GM19467 (cell line): Measurements from ENCODE around the gene APBB2.
"Not testable (repeated sequence)": the region's sequence is repeated elsewhere in the genome, so short reads cannot be mapped to it uniquely, and the experiment has no call there.

Experiments
- ATAC-seq: cut with Tn5 transposase; IDR thresholded peaks from one replicate; pipeline ENCODE4 v1.9.1; 2021; ENCODE audit warnings: mild to moderate bottlenecking, moderate library complexity; ENCODE audit not compliant: unreplicated experiment

Gene APBB2

DNA sequence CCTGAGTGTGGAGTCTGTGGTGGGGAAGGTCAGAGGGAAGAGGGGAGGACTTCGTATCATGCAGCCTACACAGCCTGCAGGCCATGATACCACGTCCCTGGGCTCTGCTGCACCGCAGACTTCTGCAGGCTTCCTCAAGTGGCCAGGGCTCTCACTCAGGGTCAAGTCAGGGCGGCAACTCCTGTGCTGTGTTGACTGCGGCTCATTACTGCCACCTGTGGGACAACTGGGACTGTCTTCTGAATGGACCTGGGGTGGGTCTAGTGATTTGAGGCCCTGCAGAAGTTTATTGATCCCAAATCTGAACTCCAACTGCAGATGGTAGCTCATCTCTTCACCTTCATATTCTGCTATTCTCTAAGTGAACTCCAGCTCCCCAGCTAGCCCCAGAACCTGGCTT is 297.5 kb downstream of the APBB2 start:
- peak; percentile 79 for ATAC-seq

DNA sequence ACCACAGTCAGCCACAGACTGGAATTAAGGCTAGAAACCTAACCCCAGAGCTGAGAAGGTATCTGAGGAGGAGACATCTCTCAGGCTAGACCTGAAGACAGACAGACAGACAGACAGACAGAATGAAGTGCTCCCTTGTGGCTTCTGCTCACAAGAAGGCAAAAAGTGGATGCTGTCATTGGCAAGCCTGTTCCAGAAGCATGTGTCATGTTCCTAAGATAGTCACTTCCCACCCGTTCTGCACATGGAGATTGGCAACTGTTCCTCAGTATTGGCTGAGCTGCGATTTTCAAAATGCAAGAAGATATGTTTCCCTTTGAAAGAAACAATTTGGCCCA is 298.2 kb downstream of the APBB2 start:
- ATAC-seq: no peak

DNA sequence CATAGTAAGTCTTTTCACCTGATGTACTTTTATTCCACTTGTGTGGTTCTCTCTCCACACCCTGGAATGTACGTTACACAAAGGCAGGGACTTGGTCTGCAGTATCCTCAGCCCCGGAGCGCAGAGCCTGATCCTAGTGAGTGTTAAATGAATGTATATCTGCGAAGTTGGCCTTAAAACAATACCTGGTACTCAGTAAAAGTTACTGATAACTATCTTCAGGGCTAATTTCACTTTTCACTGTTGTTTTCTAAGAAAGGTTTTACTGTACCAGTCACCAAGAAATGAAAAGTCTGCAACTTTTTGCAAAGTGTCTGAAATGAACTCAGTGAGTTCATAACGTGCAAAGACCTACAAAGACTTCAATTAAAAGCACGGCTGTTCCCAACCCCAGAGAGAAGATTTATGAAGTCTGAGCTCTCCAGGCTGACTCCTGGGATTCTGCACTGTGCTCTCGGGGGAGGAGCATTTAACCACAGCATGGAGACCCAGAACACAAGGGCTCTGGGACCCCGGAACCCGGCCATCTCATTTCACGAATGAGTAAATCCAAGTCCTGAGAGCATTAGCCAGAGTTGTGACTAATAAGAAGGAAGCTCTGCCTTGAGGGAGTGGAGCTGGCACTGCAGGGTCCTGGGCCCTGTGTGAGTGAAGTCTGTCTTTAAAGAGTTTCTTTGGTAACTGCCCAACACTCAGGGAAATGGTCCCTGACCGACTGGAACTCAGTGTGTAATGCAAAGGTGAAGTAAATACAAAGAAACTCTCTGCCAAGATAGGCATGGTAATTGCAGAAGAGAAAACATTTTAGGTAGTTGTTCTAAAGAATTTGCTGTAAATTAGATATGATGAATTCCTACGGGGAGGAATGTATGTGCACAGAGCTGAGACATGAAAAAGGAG is 298.8 kb downstream of the APBB2 start:
- ATAC-seq: no peak

DNA sequence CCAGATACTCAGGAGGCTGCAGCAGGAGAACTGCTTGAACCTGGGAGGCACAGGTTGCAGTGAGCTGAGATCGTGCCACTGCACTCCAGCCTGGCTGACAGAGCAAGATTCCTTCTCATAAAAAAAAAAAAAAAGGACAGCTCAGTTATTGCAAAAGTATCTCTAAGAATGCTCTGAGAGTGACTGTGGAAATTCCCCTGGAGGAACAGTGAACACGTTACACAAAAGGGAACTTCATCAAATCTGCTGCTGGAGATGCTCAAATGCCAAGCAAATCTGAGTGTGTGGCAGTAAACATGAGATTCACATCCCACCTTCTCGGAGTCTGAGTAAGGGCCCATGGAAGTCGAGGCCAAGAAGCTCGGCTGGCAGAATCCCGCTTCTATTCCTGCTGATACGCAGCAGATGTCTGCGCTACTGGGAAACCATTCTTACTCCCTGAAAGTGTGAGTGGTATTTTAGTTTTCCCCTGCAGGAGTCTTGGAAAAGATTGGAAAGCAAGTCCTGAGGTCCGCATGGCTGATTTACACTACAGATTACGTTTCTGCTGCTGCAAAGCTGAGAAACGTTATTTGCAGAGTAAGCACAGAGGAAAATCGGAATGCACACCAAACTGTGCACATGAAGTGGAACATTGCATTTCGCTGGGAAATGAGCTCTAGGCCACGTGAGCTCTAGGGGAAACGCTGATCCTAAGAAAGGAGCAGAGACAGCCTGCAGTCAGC is 301.7 kb downstream of the APBB2 start:
- no peak for ATAC-seq

DNA sequence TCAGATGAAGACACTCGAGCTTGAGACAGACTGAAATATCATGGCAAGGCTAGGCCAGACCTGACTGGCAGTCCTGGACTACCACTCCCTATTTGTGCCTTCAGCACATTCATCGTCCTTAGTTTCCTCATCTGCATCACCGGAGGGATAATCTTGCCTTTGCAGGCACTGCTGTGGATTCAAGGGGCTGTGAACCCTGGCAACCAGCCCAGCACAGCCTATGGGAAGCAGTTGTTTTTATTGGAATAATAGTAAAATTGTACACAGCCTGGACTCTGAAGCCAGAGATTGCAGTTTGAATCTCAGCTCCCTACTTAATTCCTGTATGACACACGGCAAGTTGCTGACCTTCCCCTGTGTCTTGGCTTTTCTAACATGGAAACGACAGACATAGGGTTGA is 303.6 kb downstream of the APBB2 start:
- ATAC-seq: no peak

DNA sequence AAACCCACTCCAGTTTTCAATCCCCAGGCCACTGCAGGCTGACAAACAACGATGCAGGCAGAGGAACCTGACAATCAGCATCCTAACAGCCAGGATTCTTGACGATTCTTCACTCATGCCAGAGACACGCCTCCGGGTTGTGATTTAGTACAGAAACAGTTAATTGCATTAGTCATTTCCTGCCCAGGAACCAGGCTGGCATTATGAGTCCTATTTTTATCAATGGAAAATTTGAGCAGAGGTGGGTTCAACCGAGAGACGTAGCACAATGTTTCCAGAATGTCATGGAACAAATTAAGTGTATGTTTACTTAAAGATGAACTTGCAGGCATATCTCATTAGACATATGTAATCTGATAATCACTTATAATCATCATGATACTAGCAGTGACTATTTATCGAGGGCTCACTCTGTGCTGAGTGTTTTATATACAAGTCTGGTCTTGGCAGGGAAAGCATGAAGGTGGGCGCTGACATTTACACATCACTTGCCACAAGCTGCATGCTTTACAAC is 304.9 kb downstream of the APBB2 start:
- ATAC-seq: no peak

DNA sequence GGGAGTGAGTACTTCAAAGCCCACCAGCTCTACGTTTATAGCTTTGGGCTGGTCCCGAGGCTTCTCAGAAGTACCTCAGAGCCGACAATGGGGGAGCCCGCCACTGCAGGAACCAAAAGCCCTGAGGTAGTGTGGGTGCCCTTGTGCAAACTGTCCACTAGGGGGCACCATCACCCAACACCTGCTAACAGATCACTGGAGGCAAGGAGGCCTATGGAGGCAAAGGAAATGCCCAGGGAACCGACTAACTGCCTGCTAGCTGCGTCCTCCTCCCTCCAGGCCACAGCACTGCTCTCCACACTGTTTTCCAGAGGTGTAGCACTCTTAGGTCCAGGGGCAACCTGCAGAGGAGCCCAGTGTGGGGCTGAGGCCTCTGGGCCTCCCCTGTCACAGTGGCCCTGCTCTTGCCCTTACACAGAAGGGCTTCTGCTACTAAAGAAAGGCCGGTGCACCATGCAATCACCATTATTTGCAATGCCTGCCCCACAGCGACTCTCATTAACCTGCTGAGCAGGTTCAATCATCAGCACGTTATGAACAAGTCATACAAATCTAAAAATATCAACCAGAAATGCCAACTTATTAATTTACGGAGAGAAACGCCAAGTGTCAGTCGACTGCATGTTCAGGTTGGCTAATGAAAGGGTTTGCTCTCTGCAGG is 305.5 kb downstream of the APBB2 start:
- peak; percentile 85 for ATAC-seq

DNA sequence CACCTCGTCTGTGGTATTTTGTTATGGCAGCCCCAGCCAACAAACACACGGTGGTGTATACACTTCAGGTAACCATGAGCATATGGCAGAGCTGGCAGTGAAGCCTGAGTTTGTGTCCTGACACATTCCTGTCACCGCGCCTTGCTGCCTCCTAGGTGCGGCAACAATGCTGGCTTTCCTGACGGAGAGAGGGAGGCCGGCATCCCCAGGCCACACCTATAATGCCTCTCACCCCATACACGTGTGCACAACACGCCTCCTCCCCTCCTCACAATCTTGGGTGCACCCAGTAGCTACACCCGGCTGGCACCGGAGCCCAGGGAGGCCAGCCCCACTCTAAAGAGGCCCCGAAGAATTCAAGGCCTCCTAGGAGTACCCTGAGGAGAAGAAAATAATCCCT is 306.0 kb downstream of the APBB2 start:
- peak; percentile 25 for ATAC-seq

DNA sequence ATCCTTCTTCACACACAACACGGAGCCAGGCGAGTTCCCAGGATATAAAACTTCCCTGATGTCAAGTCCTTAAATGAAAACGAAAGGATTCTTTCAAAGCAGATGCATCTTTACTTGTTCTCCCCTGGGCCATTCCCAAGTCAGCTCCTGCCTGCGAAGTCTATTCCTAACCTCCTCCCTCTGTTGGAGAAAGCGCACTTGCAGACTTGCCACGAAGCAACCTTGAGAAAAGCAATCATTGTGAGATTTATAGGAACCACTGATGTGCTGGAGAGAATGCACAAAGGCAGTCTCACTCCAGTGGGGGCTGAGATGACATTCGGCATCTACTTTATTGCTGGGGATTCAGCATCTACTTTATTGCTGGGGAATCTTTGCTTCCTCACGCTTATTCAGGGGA is 308.9 kb downstream of the APBB2 start:
- no peak for ATAC-seq

DNA sequence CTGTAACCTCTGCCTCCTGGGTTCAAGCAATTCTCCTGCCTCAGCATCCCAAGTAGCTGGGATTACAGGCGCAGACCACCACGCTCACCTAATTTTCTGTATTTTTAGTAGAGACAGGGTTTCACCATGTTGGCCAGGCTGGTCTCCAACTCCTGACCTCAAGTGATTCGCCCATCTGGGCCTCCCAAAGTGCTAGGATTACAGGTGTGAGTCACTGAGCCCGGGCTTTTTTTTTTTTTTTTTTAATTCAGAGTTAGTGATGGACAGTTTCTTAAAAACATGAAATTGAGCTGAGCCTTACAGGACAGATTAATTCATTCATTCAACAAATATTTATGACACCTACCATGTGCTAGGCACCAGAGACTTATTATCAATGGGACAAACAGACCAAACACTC is 313.8 kb downstream of the APBB2 start:
- ATAC-seq: not testable (repeated sequence)

DNA sequence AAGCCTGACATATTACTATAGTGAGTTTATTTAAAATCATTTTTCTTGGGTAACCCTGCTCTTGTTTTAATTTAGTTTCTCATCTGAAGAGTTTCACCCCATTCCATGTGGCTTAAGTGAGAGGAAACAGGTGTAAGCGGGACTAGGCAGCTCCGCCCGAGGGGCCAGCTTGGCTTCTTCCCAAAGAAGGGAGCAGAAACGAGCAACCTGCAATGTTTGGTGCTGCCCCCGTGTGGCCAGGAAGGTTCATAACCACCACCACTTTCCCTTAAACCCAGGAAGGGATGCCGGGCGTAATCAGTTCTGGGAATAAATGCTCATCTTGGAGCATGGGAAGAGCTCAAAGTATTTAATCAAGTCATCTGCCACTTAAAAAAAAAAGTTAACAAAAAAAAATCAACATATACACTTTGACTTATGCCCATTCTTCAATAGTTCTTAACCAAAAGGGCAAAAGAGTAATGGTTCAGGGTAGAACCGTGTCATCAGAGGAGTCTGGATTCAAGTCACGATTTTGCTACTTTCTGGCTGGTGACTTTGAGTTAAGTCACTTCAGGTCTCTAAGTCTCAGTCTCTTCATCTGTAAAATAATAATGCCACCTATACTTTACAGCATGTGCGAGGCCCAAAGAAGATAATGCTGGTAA is 316.7 kb downstream of the APBB2 start:
- peak; percentile 63 for ATAC-seq

DNA sequence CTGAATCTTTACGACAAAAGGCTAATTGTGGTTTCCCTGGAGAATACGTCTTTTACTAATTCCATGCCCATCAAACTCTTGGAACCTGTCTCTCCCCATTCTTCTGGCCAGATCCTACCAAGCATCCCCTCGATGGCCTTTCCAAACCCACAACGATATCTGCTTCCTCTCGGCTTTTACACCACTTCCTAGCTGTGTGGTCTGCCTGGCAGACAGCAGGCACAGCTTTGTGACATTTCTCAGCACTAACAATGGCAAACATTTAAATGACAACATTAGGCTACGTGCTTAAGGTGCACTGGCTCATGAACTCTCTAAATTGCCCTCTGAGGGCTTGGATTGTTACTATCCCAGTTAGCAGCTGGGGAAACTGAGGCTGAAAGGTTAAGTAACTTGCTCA is 323.6 kb downstream of the APBB2 start:
- no peak for ATAC-seq

DNA sequence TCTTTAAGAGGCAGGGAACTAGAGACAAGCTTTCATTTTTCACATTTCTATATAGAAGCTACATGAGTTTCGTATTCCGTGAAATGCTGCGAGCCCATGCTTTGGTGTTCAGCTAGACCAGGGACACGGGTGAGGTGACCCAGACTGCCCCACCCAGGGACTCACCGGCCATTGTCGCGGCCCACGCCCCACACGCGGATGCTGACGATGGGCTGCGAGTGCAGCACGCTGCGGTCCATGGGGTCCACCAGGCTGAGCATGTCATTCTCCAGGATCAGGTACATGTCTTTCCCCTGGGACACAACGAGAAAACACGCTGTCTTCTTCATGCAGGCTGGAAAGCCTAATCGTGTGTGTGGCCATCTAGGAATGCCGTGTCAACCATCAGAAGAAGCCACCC is 324.1 kb downstream of the APBB2 start:
- no peak for ATAC-seq

DNA sequence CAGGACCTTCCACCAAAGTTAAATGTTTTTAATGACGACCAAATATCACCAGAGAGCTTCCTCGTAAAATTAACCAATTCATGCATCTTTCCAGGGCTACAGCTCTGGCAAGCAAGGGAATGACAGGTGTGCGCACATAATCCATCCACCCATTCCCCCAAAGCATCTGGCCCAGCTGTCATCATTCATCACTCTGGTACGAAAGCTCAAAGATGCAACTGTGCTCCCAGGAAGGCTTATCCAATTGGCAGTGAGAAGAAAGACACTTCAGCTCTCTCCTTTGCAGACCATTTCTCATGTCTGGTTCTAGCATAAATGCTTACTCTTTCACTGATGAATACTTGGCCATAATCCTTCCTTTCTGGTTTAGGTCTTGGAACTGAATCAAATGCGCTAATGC is 325.4 kb downstream of the APBB2 start:
- no peak for ATAC-seq

DNA sequence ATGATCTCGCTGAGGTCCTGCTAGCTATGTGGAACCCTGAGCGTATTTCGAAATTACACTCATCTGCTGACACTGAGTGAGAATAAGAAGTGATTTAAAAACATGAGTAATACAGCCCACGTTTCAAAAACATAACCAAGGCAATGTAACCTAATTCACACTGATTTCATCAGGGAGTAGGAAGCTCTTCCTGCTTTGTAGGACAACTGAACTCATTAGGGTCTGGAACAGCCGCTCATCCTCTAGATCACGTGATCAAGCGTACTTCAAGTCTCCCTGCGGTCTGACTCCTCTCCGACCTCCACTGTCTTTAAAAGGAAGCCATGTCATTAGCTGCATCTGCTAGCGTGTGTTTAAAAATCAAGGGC is 326.6 kb downstream of the APBB2 start:
- ATAC-seq: no peak

DNA sequence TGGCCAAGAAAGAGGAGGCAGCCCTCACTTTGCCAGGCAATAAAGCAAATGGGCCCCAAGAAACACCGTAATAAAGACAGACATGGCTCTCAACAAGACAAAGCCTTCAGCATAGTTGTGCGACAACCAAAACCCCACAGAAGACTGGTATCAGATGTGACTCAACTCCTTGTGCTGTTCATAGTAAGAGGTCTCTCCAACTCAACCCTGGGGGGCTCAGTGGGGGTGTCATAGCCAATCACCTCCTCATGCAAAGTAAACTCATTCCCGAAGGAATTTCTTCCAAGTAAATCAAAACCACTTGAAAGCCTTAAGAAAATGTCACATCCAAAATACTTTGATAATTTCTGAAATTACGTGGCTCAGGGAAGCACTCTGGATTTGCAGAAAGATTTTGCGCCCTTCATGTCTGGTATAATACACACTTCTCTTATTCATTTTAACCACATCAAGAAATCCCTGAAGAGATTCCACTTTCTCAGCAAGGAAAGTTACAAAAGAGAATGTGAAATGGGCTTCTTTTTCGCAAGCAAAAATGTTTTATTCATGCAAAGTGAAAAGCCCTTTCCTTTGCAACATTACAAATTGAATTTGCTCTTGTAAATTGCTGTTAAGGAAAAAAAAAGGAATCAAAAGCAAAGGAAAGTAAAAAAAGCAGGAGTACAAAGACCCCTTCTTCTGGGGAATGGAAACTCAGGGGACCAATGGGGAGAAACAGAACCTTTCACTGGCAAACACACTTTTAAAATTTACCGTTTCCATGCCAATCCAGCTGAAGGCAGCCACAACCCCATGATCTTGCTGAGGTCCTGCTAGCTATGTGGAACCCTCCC is 327.2 kb downstream of the APBB2 start:
- ATAC-seq: no peak

DNA sequence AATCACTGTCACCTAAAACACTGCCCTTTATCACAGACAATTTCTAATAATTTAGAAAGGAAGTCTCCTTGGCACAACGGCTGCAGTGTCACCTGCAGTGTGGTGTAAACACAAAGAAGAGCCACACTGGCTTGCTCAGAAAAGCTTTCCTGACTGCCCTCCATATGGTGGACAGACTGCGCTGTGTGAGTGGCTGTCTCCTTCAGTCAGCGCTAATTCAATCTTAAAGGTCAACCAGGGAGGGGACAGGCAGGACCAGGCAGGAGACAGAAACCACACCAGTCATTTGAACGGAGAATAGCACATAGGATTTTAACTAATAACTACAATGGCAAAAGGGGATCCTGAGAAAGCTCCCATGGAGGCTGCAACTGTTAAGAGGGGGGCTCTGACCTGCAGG is 332.5 kb downstream of the APBB2 start:
- ATAC-seq: no peak

DNA sequence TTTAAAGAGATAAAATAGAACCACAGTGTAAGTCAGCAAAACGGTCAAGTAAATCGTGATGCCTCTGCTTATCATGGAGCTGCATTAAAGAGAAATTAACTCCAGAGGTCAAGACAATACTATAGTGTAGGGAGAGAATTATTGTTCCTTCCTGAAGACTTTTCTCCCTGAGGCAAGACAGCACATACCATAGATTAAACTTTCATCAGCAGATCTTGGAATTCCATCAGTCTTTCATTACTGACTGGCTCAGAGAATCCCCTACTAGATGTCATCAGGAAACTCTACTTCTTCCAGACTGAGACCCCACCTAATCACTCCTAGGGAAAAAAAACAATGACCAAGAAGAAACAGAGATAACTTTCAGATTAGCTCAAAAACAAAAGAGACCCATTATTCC is 333.2 kb downstream of the APBB2 start:
- ATAC-seq: no peak

DNA sequence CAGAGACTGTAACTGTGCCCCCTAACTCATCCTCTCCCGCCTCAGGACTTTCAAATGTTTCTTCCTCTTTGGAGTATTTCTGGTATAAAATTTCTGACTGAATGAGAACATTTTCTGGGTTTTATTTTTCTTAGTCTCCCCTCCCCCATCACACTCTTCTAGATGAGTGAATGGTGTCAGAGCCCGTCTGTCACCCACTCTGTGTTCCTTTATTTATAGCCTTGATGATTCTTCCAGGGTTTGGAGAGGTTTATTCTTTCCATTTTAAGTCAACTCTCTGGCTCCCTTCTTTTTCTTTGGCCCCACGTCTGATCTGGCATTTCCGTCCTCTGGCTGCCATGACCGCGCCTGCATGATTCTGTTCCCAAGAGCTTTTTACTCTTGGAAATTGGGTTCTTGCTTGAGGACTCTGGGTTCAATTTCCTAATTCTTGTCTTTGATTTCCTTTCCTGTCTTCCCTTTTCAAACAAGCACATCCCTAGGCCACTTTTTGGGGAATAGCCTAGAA is 335.7 kb downstream of the APBB2 start:
- ATAC-seq: no peak

DNA sequence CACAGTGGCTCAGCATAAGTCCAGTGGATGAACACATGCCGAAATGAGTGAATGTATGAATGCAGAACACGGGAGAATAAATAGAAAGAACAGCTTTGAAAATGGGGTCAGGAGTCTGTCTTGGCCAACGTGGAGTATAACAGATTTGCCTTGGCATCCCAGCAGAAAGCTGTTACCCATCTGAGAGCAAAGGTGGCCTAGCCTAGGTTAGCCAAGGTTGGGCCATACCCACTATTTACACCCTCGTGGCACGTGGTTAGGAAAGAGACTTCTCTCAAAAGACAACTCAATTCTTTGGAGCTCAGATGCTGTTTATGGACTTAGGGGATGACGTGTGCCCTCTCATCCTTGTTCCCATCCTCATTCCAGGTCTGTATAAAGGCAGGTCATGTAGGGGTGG is 337.3 kb downstream of the APBB2 start:
- no peak for ATAC-seq
